Gastrocnemius medialis (tissue), 4 donors: ENCODE results near the gene MEPE.

Source experiments
- POLR2A ChIP-seq, 2 donors: fragments of 450-650 bp; IDR thresholded peaks; one replicate each; pipeline ENCODE4 v1.6.1; 2017; ENCODE audit warnings: antibody characterized with exemption in 2 of 2, mild to moderate bottlenecking in 2 of 2, moderate library complexity in 2 of 2
- TF ChIP-seq, protein P1 (sequence below), 5 experiments: fragments of 450-650 bp in 3 of 5; fragments of 200-600 bp in 2 of 5; sonication (generic) in 2 of 5; IDR thresholded peaks in 4 of 5; conservative IDR thresholded peaks in 1 of 5; 1 replicate in 4 of 5; 2 replicates in 1 of 5; pipeline ENCODE4 v1.5.1; 2016 to 2019; ENCODE audit warnings: antibody characterized with exemption in 5 of 5, mild to moderate bottlenecking in 3 of 5, moderate library complexity in 3 of 5

DNA sequence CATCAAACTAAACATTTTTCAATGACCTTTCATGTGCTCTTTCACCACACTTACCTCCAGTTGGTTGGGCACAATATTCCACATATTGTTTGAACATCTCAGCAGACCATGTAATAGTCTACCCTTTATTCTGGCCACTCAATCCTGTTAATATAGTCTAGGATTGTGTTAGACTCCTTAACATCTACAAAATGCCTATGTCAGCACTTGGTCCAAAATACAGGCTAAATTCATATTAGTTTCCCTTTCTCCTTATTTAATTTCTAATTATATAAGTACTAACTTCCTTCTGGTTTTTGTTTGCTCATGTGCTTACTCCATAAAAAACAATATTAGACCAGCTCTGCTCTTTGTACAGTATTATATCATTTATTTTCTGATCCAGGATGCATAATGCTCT lies 21.1 kb downstream of the MEPE start:
- TF ChIP-seq POLR2A (IDR thresholded peaks at IDR 0.05), result no peak
- TF ChIP-seq, protein P1, sequence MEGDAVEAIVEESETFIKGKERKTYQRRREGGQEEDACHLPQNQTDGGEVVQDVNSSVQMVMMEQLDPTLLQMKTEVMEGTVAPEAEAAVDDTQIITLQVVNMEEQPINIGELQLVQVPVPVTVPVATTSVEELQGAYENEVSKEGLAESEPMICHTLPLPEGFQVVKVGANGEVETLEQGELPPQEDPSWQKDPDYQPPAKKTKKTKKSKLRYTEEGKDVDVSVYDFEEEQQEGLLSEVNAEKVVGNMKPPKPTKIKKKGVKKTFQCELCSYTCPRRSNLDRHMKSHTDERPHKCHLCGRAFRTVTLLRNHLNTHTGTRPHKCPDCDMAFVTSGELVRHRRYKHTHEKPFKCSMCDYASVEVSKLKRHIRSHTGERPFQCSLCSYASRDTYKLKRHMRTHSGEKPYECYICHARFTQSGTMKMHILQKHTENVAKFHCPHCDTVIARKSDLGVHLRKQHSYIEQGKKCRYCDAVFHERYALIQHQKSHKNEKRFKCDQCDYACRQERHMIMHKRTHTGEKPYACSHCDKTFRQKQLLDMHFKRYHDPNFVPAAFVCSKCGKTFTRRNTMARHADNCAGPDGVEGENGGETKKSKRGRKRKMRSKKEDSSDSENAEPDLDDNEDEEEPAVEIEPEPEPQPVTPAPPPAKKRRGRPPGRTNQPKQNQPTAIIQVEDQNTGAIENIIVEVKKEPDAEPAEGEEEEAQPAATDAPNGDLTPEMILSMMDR (IDR thresholded peaks at IDR 0.05 in 4 of 5, conservative IDR thresholded peaks at IDR 0.05 in 1 of 5), result no peak
